ENCODE results near the gene GSE1. TPM values are rescaled to one million over a fixed set of nuclear protein-coding genes. Genes with fewer than 3 reads are reported as not detected.

Gene GSE1
- total RNA-seq, 1 experiment from 2014 or later, result 90.2 TPM

DNA sequence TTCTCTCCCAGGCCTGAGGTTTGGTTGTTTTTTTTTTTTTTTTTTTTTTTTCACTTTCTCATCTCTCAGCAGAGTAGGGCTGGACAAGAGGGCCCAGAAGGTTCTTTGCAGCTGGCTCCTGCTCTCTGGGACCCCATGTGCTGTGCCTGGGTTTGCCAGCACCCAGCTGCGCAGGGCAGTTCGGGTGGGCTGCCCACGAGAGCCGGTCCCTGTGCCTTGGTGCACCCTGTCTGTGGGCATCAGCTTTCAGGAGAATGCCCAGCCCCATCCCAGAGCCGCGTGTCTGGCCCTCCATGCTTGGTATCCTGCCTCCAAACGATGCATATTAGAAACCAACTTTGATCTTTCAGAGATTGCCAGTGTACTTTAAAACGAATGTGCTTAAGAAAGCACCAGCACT lies 15.0 kb upstream of the GSE1 start:
- POLR2A ChIA-PET, result no interaction called here
- H2AFZ ChIP-seq (ENCODE audit: low read depth, low read length, poor library complexity, severe bottlenecking), result no peak overlapping the region
- BruUV-seq (replicated peaks), result no TSS peak
- no peak overlapping the region for H3K4me2 ChIP-seq (ENCODE audit: low read length)
- H3K79me2 ChIP-seq (ENCODE audit: insufficient read depth, low read length), result no peaks in the 10 kb centered on the region
- no peaks in the 10 kb centered on the region for H4K20me1 ChIP-seq (ENCODE audit: insufficient read depth)
- no peak overlapping the region for H3K27ac ChIP-seq (ENCODE audit: low read depth, low read length)
- H3K27me3 ChIP-seq (ENCODE audit: insufficient read depth, low read length), result no peaks in the 10 kb centered on the region
- H3K4me3 ChIP-seq (replicated peaks in 1 of 2; ENCODE audit: low read depth in 1 of 2, low read length in 2 of 2), result no peak overlapping the region
- ATAC-seq (no peak), DNase-seq (ENCODE audit: low read depth, low spot score) (no peak)
- CTCF ChIA-PET, result no interaction called here
- RAD21 ChIA-PET (ENCODE audit: low non-redundant PET in 1 of 2, low total read pairs in 2 of 2, uncharacterized antibody in 2 of 2, unreplicated experiment in 2 of 2), result no interaction called here
- no peaks in the 10 kb centered on the region for H3K9me2 ChIP-seq (ENCODE audit: insufficient read depth)
- TF ChIP-seq, protein P1, sequence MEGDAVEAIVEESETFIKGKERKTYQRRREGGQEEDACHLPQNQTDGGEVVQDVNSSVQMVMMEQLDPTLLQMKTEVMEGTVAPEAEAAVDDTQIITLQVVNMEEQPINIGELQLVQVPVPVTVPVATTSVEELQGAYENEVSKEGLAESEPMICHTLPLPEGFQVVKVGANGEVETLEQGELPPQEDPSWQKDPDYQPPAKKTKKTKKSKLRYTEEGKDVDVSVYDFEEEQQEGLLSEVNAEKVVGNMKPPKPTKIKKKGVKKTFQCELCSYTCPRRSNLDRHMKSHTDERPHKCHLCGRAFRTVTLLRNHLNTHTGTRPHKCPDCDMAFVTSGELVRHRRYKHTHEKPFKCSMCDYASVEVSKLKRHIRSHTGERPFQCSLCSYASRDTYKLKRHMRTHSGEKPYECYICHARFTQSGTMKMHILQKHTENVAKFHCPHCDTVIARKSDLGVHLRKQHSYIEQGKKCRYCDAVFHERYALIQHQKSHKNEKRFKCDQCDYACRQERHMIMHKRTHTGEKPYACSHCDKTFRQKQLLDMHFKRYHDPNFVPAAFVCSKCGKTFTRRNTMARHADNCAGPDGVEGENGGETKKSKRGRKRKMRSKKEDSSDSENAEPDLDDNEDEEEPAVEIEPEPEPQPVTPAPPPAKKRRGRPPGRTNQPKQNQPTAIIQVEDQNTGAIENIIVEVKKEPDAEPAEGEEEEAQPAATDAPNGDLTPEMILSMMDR (IDR thresholded peaks at IDR 0.05 in 2 of 3, conservative IDR thresholded peaks at IDR 0.05 in 1 of 3; ENCODE audit: borderline replicate concordance in 1 of 3, insufficient read depth in 1 of 3, low read depth in 2 of 3, low read length in 2 of 3), result no peak
- TF ChIP-seq CBX3 (IDR thresholded peaks at IDR 0.05; ENCODE audit: low read depth), result no peak
- no peak for TF ChIP-seq CEBPB (IDR thresholded peaks at IDR 0.05; ENCODE audit: low read depth)
- TF ChIP-seq, protein P2, sequence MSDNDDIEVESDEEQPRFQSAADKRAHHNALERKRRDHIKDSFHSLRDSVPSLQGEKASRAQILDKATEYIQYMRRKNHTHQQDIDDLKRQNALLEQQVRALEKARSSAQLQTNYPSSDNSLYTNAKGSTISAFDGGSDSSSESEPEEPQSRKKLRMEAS (IDR thresholded peaks at IDR 0.05), result no peak
- TF ChIP-seq EGR1 (IDR thresholded peaks at IDR 0.05; ENCODE audit: low read depth), result no peak
- TF ChIP-seq JUND (IDR thresholded peaks at IDR 0.05), result no peak
- intact Hi-C loops (cut with micrococcal nuclease), result no loop called here
- no peak overlapping the region for H3K9ac ChIP-seq (ENCODE audit: low read length)
- 0 out of 4 replicates have a peak, but pooled peaks cover 0 to 4% of the 10 kb centered on the region in 2 experiments for H3K4me1 ChIP-seq (ENCODE audit: control insufficient read depth in 1 of 2, insufficient read depth in 2 of 2, low read length in 2 of 2)
- no peaks in the 10 kb centered on the region for H3K36me3 ChIP-seq (ENCODE audit: control insufficient read depth in 1 of 2, insufficient read depth in 2 of 2, low read length in 2 of 2)
- no peaks in the 10 kb centered on the region for H3K9me3 ChIP-seq (ENCODE audit: control insufficient read depth in 1 of 2, insufficient read depth in 1 of 2, low read depth in 1 of 2, low read length in 2 of 2)

DNA sequence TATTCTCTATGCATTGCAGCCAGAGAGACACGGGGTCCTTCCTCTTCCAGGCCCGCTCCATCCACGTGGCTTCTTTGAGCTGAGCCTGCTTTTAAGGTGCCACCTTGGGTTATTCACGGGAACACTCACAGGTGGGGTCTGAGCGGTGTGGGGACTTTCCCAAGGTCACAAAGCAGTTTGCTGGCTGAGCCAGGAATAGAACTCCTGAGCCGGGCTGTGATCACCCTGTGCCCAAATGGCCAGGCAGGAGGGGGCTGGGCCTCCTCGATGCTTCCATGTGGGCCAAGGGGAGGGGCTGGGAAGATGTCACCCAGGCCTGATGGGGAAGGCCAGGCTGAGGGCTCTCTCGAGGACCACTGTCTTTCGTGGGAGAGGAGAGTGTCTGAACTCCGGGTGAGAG lies 13.0 kb upstream of the GSE1 start:
- Histone ChIP-seq H3K9me2 (ENCODE audit: insufficient read depth) (no peaks in the 10 kb centered on the region), H3K9ac (ENCODE audit: low read length) (no peak overlapping the region), H3K4me2 (ENCODE audit: low read length) (no peak overlapping the region), H4K20me1 (ENCODE audit: insufficient read depth) (no peaks in the 10 kb centered on the region), H3K4me3 (replicated peaks in 1 of 2; ENCODE audit: low read depth in 1 of 2, low read length in 2 of 2) (no peak overlapping the region), H3K9me3 (ENCODE audit: control insufficient read depth in 1 of 2, insufficient read depth in 1 of 2, low read depth in 1 of 2, low read length in 2 of 2) (no peaks in the 10 kb centered on the region), H3K36me3 (ENCODE audit: control insufficient read depth in 1 of 2, insufficient read depth in 2 of 2, low read length in 2 of 2) (no peaks in the 10 kb centered on the region), H2AFZ (ENCODE audit: low read depth, low read length, poor library complexity, severe bottlenecking) (no peak overlapping the region), H3K79me2 (ENCODE audit: insufficient read depth, low read length) (no peaks in the 10 kb centered on the region), H3K27me3 (ENCODE audit: insufficient read depth, low read length) (no peaks in the 10 kb centered on the region), H3K4me1 (ENCODE audit: control insufficient read depth in 1 of 2, insufficient read depth in 2 of 2, low read length in 2 of 2) (0 out of 4 replicates have a peak, but pooled peaks cover 0 to 4% of the 10 kb centered on the region in 2 experiments), H3K27ac (ENCODE audit: low read depth, low read length) (no peak overlapping the region)
- intact Hi-C loops (cut with micrococcal nuclease), result no loop called here
- ChIA-PET POLR2A (no interaction called here), RAD21 (ENCODE audit: low non-redundant PET in 1 of 2, low total read pairs in 2 of 2, uncharacterized antibody in 2 of 2, unreplicated experiment in 2 of 2) (no interaction called here), CTCF (no interaction called here)
- BruUV-seq (replicated peaks), result no TSS peak
- TF ChIP-seq, protein P2 (IDR thresholded peaks at IDR 0.05), result no peak
- 0 out of 2 replicates have a peak, but pooled peaks have one; percentile 23 for ATAC-seq
- DNase-seq (ENCODE audit: low read depth, low spot score), result no peak
